ENCODE data around the gene STXBP4. TPM values are rescaled to one million over a fixed set of nuclear protein-coding genes. Genes with fewer than 3 reads are reported as not detected.

The STXBP4 gene
- total RNA-seq, 1 experiment from 2014 or later: 16.8 TPM

- H3K27ac Mint-ChIP-seq (ENCODE audit: unreplicated experiment): no peak overlapping the region
- H3K36me3 Mint-ChIP-seq (ENCODE audit: insufficient read depth, unreplicated experiment): no peaks in the 10 kb centered on the region
- no peaks in the 10 kb centered on the region for H3K4me1 Mint-ChIP-seq (ENCODE audit: low read depth, unreplicated experiment)
- no peak for TF ChIP-seq CTCF (IDR thresholded peaks at IDR 0.05; ENCODE audit: insufficient read depth in 1 of 2, low read depth in 1 of 2, low read length in 1 of 2, severe bottlenecking in 1 of 2, unreplicated experiment in 1 of 2)
- H3K4me3 Mint-ChIP-seq (ENCODE audit: unreplicated experiment): no peak overlapping the region
- DNase-seq: no peak
- Histone ChIP-seq H3K4me3 (ENCODE audit: low read depth, low read length) (no peak overlapping the region), H3K27me3 (replicated peaks; ENCODE audit: control insufficient read depth, insufficient read depth, low read length) (no peaks in the 10 kb centered on the region), H3K4me1 (no peaks in the 10 kb centered on the region), H3K9me3 (no peaks in the 10 kb centered on the region), H3K36me3 (ENCODE audit: control insufficient read depth, insufficient read depth, low read length) (no peaks in the 10 kb centered on the region)
- intact Hi-C loops (cut with micrococcal nuclease; ENCODE audit: unreplicated experiment): no loop called here
- no peaks in the 10 kb centered on the region for H3K27me3 Mint-ChIP-seq (ENCODE audit: insufficient read depth, unreplicated experiment)
- BruUV-seq (replicated peaks): no TSS peak
- no peaks in the 10 kb centered on the region for H3K9me3 Mint-ChIP-seq (ENCODE audit: unreplicated experiment)
- CTCF ChIA-PET: no interaction called here
- POLR2A ChIA-PET: no interaction called here
Measured at GRCh38 chr17:55121268-55121667, 152.7 kb downstream of the STXBP4 start.

- TF ChIP-seq CTCF (IDR thresholded peaks at IDR 0.05; ENCODE audit: insufficient read depth in 1 of 2, low read depth in 1 of 2, low read length in 1 of 2, severe bottlenecking in 1 of 2, unreplicated experiment in 1 of 2): no peak
- no peaks in the 10 kb centered on the region for H3K27me3 Mint-ChIP-seq (ENCODE audit: insufficient read depth, unreplicated experiment)
- H3K36me3 ChIP-seq (ENCODE audit: control insufficient read depth, insufficient read depth, low read length): no peaks in the 10 kb centered on the region
- POLR2A ChIA-PET: no interaction called here
- no peak for DNase-seq
- intact Hi-C loops (cut with micrococcal nuclease; ENCODE audit: unreplicated experiment): no loop called here
- BruUV-seq (replicated peaks): no TSS peak
- H3K4me3 Mint-ChIP-seq (ENCODE audit: unreplicated experiment): no peak overlapping the region
- H3K27me3 ChIP-seq (replicated peaks; ENCODE audit: control insufficient read depth, insufficient read depth, low read length): no peaks in the 10 kb centered on the region
- H3K9me3 ChIP-seq: no peaks in the 10 kb centered on the region
- H3K27ac Mint-ChIP-seq (ENCODE audit: unreplicated experiment): no peak overlapping the region
- no peaks in the 10 kb centered on the region for H3K36me3 Mint-ChIP-seq (ENCODE audit: insufficient read depth, unreplicated experiment)
- CTCF ChIA-PET: no interaction called here
- no peaks in the 10 kb centered on the region for H3K4me1 ChIP-seq
- H3K4me3 ChIP-seq (ENCODE audit: low read depth, low read length): no peak overlapping the region
- H3K4me1 Mint-ChIP-seq (ENCODE audit: low read depth, unreplicated experiment): no peaks in the 10 kb centered on the region
- no peaks in the 10 kb centered on the region for H3K9me3 Mint-ChIP-seq (ENCODE audit: unreplicated experiment)
Measured at GRCh38 chr17:55122114-55122513, 153.5 kb downstream of the STXBP4 start.

GRCh38 chr17:55124730-55125360 is 156.3 kb downstream of the STXBP4 start:
- no peaks in the 10 kb centered on the region for H3K36me3 ChIP-seq (ENCODE audit: control insufficient read depth, insufficient read depth, low read length)
- H3K9me3 ChIP-seq: no peaks in the 10 kb centered on the region
- no TSS peak for BruUV-seq (replicated peaks)
- Mint-ChIP-seq H3K9me3 (ENCODE audit: unreplicated experiment) (no peaks in the 10 kb centered on the region), H3K27ac (ENCODE audit: unreplicated experiment) (no peak overlapping the region), H3K27me3 (ENCODE audit: insufficient read depth, unreplicated experiment) (no peaks in the 10 kb centered on the region), H3K36me3 (ENCODE audit: insufficient read depth, unreplicated experiment) (no peaks in the 10 kb centered on the region), H3K4me1 (ENCODE audit: low read depth, unreplicated experiment) (no peaks in the 10 kb centered on the region), H3K4me3 (ENCODE audit: unreplicated experiment) (no peak overlapping the region)
- H3K4me1 ChIP-seq: no peaks in the 10 kb centered on the region
- H3K27me3 ChIP-seq (replicated peaks; ENCODE audit: control insufficient read depth, insufficient read depth, low read length): no peaks in the 10 kb centered on the region
- no peak for TF ChIP-seq CTCF (IDR thresholded peaks at IDR 0.05; ENCODE audit: insufficient read depth in 1 of 2, low read depth in 1 of 2, low read length in 1 of 2, severe bottlenecking in 1 of 2, unreplicated experiment in 1 of 2)
- POLR2A ChIA-PET: no interaction called here
- DNase-seq: no peak
- intact Hi-C loops (cut with micrococcal nuclease; ENCODE audit: unreplicated experiment): no loop called here
- CTCF ChIA-PET: no interaction called here
- H3K4me3 ChIP-seq (ENCODE audit: low read depth, low read length): no peak overlapping the region

Data from Caco-2 (cell line).